ENCODE measurements around the gene CYP46A1.

The CYP46A1 gene

GRCh38 chr14:99671235-99672224 is 12.6 kb upstream of the CYP46A1 start:
- Histone ChIP-seq H3K27me3 (ENCODE audit: insufficient read depth, poor library complexity, severe bottlenecking) (no peaks in the 10 kb centered on the region), H3K4me3 (replicated peaks; ENCODE audit: insufficient read depth, low read length) (no peak overlapping the region), H3K27ac (replicated peaks) (no peak overlapping the region)
- no peak for DNase-seq (ENCODE audit: low read depth in 1 of 2, low spot score in 1 of 2)
- TF ChIP-seq REST (IDR thresholded peaks at IDR 0.05; ENCODE audit: insufficient replicate concordance, low read depth) (no peak), CTCF (IDR thresholded peaks at IDR 0.05; ENCODE audit: insufficient read depth, low read length) (no peak), GABPA (IDR thresholded peaks at IDR 0.05; ENCODE audit: low read depth) (no peak), POLR2AphosphoS5 (IDR thresholded peaks at IDR 0.05; ENCODE audit: low read depth) (no peak), SPI1 (IDR thresholded peaks at IDR 0.05; ENCODE audit: borderline replicate concordance, low read depth) (no peak)

GRCh38 chr14:99672506-99673304 is 11.4 kb upstream of the CYP46A1 start:
- Histone ChIP-seq H3K27me3 (ENCODE audit: insufficient read depth, poor library complexity, severe bottlenecking) (no peaks in the 10 kb centered on the region), H3K4me3 (replicated peaks; ENCODE audit: insufficient read depth, low read length) (no peak overlapping the region), H3K27ac (replicated peaks) (no peak overlapping the region)
- TF ChIP-seq SPI1 (IDR thresholded peaks at IDR 0.05; ENCODE audit: borderline replicate concordance, low read depth) = no peak
- no peak for TF ChIP-seq POLR2AphosphoS5 (IDR thresholded peaks at IDR 0.05; ENCODE audit: low read depth)
- DNase-seq (ENCODE audit: low read depth in 1 of 2, low spot score in 1 of 2) = peak; percentile 11 to 65

- no peak for TF ChIP-seq REST (IDR thresholded peaks at IDR 0.05; ENCODE audit: insufficient replicate concordance, low read depth)
- TF ChIP-seq SPI1 (IDR thresholded peaks at IDR 0.05; ENCODE audit: borderline replicate concordance, low read depth) = no peak
- no peak for TF ChIP-seq POLR2AphosphoS5 (IDR thresholded peaks at IDR 0.05; ENCODE audit: low read depth)
- no peak for TF ChIP-seq GABPA (IDR thresholded peaks at IDR 0.05; ENCODE audit: low read depth)
- no peak for TF ChIP-seq CTCF (IDR thresholded peaks at IDR 0.05; ENCODE audit: insufficient read depth, low read length)
- DNase-seq (ENCODE audit: low read depth in 1 of 2, low spot score in 1 of 2) = no peak
- Histone ChIP-seq H3K27ac (replicated peaks) (no peak overlapping the region), H3K4me3 (replicated peaks; ENCODE audit: insufficient read depth, low read length) (no peak overlapping the region), H3K27me3 (ENCODE audit: insufficient read depth, poor library complexity, severe bottlenecking) (no peaks in the 10 kb centered on the region)
Measured at GRCh38 chr14:99673305-99674063, 10.6 kb upstream of the CYP46A1 start.
